GM12878 (cell line): ENCODE results near the gene KIZ. TPM values are rescaled to one million over a fixed set of nuclear protein-coding genes. Genes with fewer than 3 reads are reported as not detected.

Source experiments
- ATAC-seq: fragments of 200-7000 bp; cut with Tn5 transposase; 3 replicates; pipeline ENCODE4 v1.9.1; 2020; ENCODE audit warnings: mild to moderate bottlenecking, moderate library complexity
- BruUV-seq: library from RNA; stranded (reverse); fragments of 400-500 nt; replicated peaks from 2 replicates; lab custom pipeline; 2021; lab: Mats Ljungman, UMichigan
- CTCF ChIA-PET: fragments of 300-600 bp; sonication (Branson Sonifier 250); formaldehyde crosslinking; extraction: SDS; loops from one replicate; lab custom pipeline; 2021; ENCODE audit warnings: inconsistent platforms; lab: Yijun Ruan, JAX
- POLR2A ChIA-PET: fragments of 350-600 bp; formaldehyde crosslinking; extraction: SDS; loops from one replicate; lab custom pipeline; 2021; ENCODE audit warnings: inconsistent platforms; lab: Charles Lee
- RAD21 ChIA-PET: fragments of 300-600 bp; sonication (Branson Sonifier 250); formaldehyde crosslinking; loops from one replicate; lab custom pipeline; 2023; ENCODE audit warnings: antibody characterized with exemption; ENCODE audit not compliant: unreplicated experiment; lab: Charles Lee
- SMC1A ChIA-PET: fragments of 300-600 bp; sonication (Branson Sonifier 250); formaldehyde crosslinking; loops from one replicate; lab custom pipeline; 2023; ENCODE audit not compliant: unreplicated experiment, uncharacterized antibody; lab: Charles Lee
- DNase-seq: peaks from one replicate; pipeline ENCODE4 v3.0.0-alpha.2; 2011; ENCODE audit warnings: low read depth, low spot score
- FAIRE-seq: peaks from 3 replicates; lab custom pipeline; 2011; peaks lifted over from hg19 to GRCh38; lab: Jason Lieb, UNC
- H2AFZ ChIP-seq: 2 replicates; pipeline ENCODE4 v1.6.0; 2011; ENCODE audit warnings: low read depth, low read length, control low read depth; ENCODE audit not compliant: control insufficient read depth
- H3K27ac ChIP-seq: 2 replicates; pipeline ENCODE4 v1.5.1; 2011; ENCODE audit warnings: control low read depth; ENCODE audit not compliant: control insufficient read depth, insufficient read depth
- H3K27me3 ChIP-seq, 2 experiments: replicated peaks in 1 of 2; 2 replicates each; pipeline versions ENCODE4 v1.6.0 to v1.6.1; 2011; ENCODE audit warnings: low read length in 1 of 2; ENCODE audit not compliant: control insufficient read depth in 2 of 2, insufficient read depth in 2 of 2
- H3K36me3 ChIP-seq, 2 experiments: 2 replicates each; pipeline ENCODE4 v1.5.1; 2011; ENCODE audit warnings: low read length in 1 of 2; ENCODE audit not compliant: control insufficient read depth in 2 of 2, insufficient read depth in 2 of 2
- H3K4me1 ChIP-seq: 2 replicates; pipeline ENCODE4 v1.6.1; 2011; ENCODE audit warnings: mild to moderate bottlenecking, low read length, moderate library complexity, mixed read lengths; ENCODE audit not compliant: control insufficient read depth, insufficient read depth
- H3K4me2 ChIP-seq: 2 replicates; pipeline ENCODE4 v1.6.0; 2011; ENCODE audit warnings: control low read depth; ENCODE audit not compliant: control insufficient read depth, insufficient read depth
- H3K4me3 ChIP-seq: fragments of 200-600 bp; sonication (generic); 2 replicates; pipeline ENCODE4 v1.5.1; 2016
- H3K79me2 ChIP-seq: 2 replicates; pipeline ENCODE4 v1.6.0; 2011; ENCODE audit warnings: low read length; ENCODE audit not compliant: control insufficient read depth, insufficient read depth
- H3K9ac ChIP-seq: 2 replicates; pipeline ENCODE4 v1.8.0; 2011; ENCODE audit warnings: low read length, control low read depth, mixed read lengths; ENCODE audit not compliant: control insufficient read depth, insufficient read depth
- H3K9me3 ChIP-seq: replicated peaks from 3 replicates; pipeline ENCODE4 v1.5.1; 2011; ENCODE audit warnings: mild to moderate bottlenecking, low read length; ENCODE audit not compliant: control insufficient read depth, insufficient read depth
- H4K20me1 ChIP-seq: 2 replicates; pipeline ENCODE4 v1.6.0; 2011; ENCODE audit not compliant: control insufficient read depth, insufficient read depth
- BRCA1 ChIP-seq: IDR thresholded peaks from 2 replicates; pipeline ENCODE4 v1.6.1; 2011; ENCODE audit warnings: low read depth, low read length, improper control_type of control experiment
- EZH2 ChIP-seq: IDR thresholded peaks from 2 replicates; pipeline ENCODE4 v1.6.1; 2012; ENCODE audit warnings: low read depth, mild to moderate bottlenecking, control low read depth, inconsistent platforms, low read length, borderline replicate concordance; ENCODE audit not compliant: control insufficient read depth
- RELA ChIP-seq: fragments of 450-650 bp; IDR thresholded peaks from 2 replicates; pipeline ENCODE4 v1.8.0; 2014; ENCODE audit warnings: borderline replicate concordance; ENCODE audit not compliant: partially characterized antibody
- RFX5 ChIP-seq: IDR thresholded peaks from 2 replicates; pipeline ENCODE4 v1.6.1; 2011; ENCODE audit warnings: low read depth, low read length, improper control_type of control experiment
- SPI1 ChIP-seq: IDR thresholded peaks from 2 replicates; pipeline ENCODE4 v1.6.1; 2011; ENCODE audit warnings: low read depth, mild to moderate bottlenecking, low read length, moderate library complexity, borderline replicate concordance; ENCODE audit not compliant: insufficient read depth
- WRNIP1 ChIP-seq: IDR thresholded peaks from 2 replicates; pipeline ENCODE4 v1.6.1; 2011; ENCODE audit warnings: low read depth, low read length, improper control_type of control experiment, borderline replicate concordance
- ZSCAN29 ChIP-seq: fragments of 450-650 bp; IDR thresholded peaks from 2 replicates; pipeline ENCODE4 v1.6.1; 2017; ENCODE audit warnings: mild to moderate bottlenecking, moderate library complexity
- WGBS: methylation state at CpG from one replicate; pipeline ENCODE4 v1.1.6; 2016; ENCODE audit warnings: low lambda C conversion rate; ENCODE audit not compliant: insufficient replicate concordance, insufficient coverage; ENCODE audit errors: missing lambda C conversion rate; 5-methylcytosine and 5-hydroxymethylcytosine counted together
- in situ Hi-C: fragments of 300-500 bp; cut with MboI; formaldehyde crosslinking; loops from 9 replicates; pipeline ENCODE4 v1.14.3; 2018; ENCODE audit warnings: mixed read lengths
- intact Hi-C: fragments of 100-400 bp; cut with micrococcal nuclease; formaldehyde crosslinking; loops from one replicate; pipeline ENCODE4 v1.14.2; 2022; ENCODE audit not compliant: unreplicated experiment
- polyA plus RNA-seq, 11 experiments: library from polyadenylated mRNA; depleted of rRNA in 4 of 11; unstranded in 6 of 11; stranded (reverse) in 5 of 11; fragments of >200 nt; fragmentation: Nextera tagmentation in 4 of 11; fragmentation: Illumina TruSeq in 1 of 11; extraction: Ambion mirVana in 4 of 11; extraction: Trizol in 1 of 11; gene quantifications; 1 replicate in 1 of 11; 2 replicates in 10 of 11; pipeline versions ENCODE4 v1.2.1 to v1.2.3, GENCODE V29; 2011 to 2016; ENCODE audit warnings: inconsistent platforms in 2 of 11, missing spikeins in 2 of 11, low read depth in 1 of 11
- total RNA-seq, 4 experiments: library from RNA; depleted of rRNA in 3 of 4; stranded (reverse); fragments of >200 nt in 3 of 4; fragmentation: Illumina TruSeq in 1 of 4; extraction: Trizol in 1 of 4; gene quantifications; 2 replicates each; pipeline versions ENCODE4 v1.2.1 to v1.2.3, GENCODE V29; 2013 to 2021

The KIZ gene
- total and polyA plus RNA-seq, 10 of the 15 experiments (the other 5 are each of a cell fraction or from before 2014, with no cell fraction given), result 2.7 to 11.0 (median 7.3) TPM

- ChIA-PET POLR2A (no interaction called here), CTCF (no interaction called here), RAD21 (no interaction called here)
- DNase-seq (no peak), ATAC-seq (no peak)
- 0% methylated on average over 2 of the region's 2 CpGs for WGBS
- no peak overlapping the region for H3K27ac ChIP-seq
- no peak overlapping the region for H3K9ac ChIP-seq
- intact Hi-C loops, result no loop called here
- BruUV-seq, result no TSS peak
- no peak for TF ChIP-seq RELA
- TF ChIP-seq, all 136 proteins: peak for 0
- Histone ChIP-seq H3K4me2 (no peak overlapping the region), H3K4me1 (no peaks in the 10 kb centered on the region), H3K36me3 (no peaks in the 10 kb centered on the region), H4K20me1 (no peaks in the 10 kb centered on the region), H3K79me2 (no peaks in the 10 kb centered on the region), H3K9me3 (no peaks in the 10 kb centered on the region), H3K4me3 (no peak overlapping the region), H2AFZ (no peak overlapping the region), H3K27me3 (no peaks in the 10 kb centered on the region; a peak in 1 of 4 replicates)
- peak; percentile 7 for FAIRE-seq
- in situ Hi-C loops, result no loop called here
- SMC1A ChIA-PET, result no interaction called here
Observed at GRCh38 chr20:21083825-21084325, 42.0 kb upstream of the KIZ start.

DNA sequence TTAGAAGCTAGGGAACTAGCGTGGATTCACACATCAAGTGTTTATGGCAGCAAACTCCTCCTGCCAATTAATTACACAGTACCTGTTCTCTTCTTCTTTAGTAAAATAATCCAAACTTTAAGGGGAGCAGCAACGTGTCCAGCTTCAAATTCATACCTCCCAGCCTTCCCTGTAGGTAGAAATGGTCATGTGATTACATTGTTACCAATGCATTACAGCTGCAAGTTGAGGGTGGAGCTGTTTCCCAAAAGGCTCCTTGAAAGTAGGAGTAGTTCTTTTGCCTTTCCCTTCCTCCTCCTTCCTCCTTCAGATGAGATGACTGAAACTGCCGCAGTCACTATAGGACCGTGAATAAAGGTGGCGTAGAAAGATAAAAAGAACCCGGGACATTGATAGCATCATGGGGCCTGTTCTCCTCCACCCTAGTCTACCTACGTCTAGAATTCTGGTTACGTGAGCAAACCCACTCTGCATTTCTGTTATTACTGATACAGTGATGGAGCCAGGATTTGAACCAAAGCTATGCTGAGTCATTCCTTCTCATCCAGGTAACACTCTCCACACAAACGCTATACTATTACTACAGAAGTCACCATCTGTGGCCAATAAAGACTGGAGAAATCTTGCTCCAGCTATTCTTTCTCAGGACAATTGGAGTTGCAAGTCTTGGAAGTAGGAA lies 37.9 kb upstream of the KIZ start:
- Histone ChIP-seq H3K79me2 (no peaks in the 10 kb centered on the region), H4K20me1 (no peaks in the 10 kb centered on the region), H3K4me1 (no peaks in the 10 kb centered on the region), H3K27ac (no peak overlapping the region), H3K4me3 (no peak overlapping the region), H3K36me3 (no peaks in the 10 kb centered on the region), H3K9ac (no peak overlapping the region), H2AFZ (no peak overlapping the region), H3K9me3 (no peaks in the 10 kb centered on the region), H3K4me2 (no peak overlapping the region), H3K27me3 (peaks cover 3 to 4% of the 10 kb centered on the region in 2 experiments; a peak in 2 of 4 replicates)
- FAIRE-seq (no peak), DNase-seq (no peak), ATAC-seq (no peak)
- intact Hi-C loops (no loop called here), in situ Hi-C loops (no loop called here)
- no peak for TF ChIP-seq SPI1
- TF ChIP-seq RFX5, result no peak
- no peak for TF ChIP-seq BRCA1
- no peak for TF ChIP-seq WRNIP1
- no peak for TF ChIP-seq EZH2
- no peak for TF ChIP-seq ZSCAN29
- no TSS peak for BruUV-seq
- WGBS, result 74% methylated on average over 9 of the region's 9 CpGs
- ChIA-PET SMC1A (no interaction called here), RAD21 (no interaction called here), CTCF (no interaction called here), POLR2A (no interaction called here)
